Measurements from ENCODE around the gene PPIH. TPM values are rescaled to one million over a fixed set of nuclear protein-coding genes. Genes with fewer than 3 reads are reported as not detected.
A peak's percentile ranks its signal among the peaks of the same experiment; 100 is the strongest.
"Not testable (repeated sequence)": the region's sequence is repeated elsewhere in the genome, so short reads cannot be mapped to it uniquely, and the experiment has no call there.

Gene PPIH
- total RNA-seq, 1 experiment from 2014 or later, result 74.9 TPM

- not testable (repeated sequence) for DNase-seq (ENCODE audit: low spot score)
Measured at GRCh38 chr1:42682484-42682738, 24.2 kb downstream of the PPIH start.

- DNase-seq (ENCODE audit: low spot score), result peak; percentile 20
Measured at GRCh38 chr1:42682739-42683531, 24.7 kb downstream of the PPIH start.

DNA sequence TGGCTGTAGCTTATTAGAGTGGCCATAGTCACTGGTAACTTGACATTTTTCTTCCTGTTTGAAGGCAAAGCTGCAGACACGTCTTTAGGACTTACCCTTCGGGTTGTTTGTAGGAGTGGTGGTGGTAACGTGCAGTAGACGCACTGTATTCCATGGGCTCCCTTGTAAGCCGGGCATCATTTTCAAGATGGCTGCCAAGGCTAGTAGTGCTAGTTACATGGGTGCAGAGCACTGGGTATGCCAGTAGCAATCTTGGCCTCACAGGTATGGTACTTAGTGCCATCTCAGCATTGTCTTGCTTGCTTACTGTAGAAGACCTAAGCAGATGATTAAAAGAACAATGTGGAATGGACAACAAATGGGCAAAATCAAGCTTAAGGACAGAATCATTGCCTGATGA, 25.9 kb downstream of the PPIH start:
- no peak for DNase-seq (ENCODE audit: low spot score)

- DNase-seq (ENCODE audit: low spot score), result no peak
Measured at GRCh38 chr1:42686418-42686817, 28.2 kb downstream of the PPIH start.

- DNase-seq (ENCODE audit: low spot score), result no peak
Measured at GRCh38 chr1:42689912-42690311, 31.7 kb downstream of the PPIH start.

DNA sequence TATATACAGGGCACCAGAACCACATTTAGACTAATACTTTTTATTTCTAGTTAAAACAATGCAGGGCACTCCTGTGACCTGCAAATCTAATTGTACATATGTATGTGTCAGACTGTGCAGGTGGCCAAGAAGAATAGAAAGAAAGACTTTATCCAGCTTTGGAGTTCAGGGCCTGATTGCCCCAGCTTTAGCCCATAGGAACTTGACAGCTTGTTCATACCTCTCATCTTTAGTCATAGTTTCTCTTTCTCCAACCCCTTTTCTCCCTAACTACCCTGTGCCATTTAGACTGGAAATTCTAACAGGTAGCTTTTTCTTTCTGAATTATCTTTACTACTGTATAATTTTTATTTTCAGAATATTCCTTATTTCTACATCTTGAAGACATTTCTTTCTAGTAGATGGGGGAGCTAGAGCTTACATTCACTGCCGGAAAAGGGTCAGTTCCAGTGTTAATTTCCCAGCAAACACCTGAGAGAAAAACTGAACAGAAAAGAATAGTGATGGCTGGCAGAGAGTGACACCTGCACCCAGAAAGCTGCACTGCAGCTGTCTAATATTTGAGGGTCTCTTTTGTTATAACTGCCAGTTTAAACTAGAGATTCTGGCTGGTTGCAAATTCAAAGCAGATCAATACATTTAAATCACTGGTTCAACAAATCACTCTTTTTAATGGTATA, 32.4 kb downstream of the PPIH start:
- no peak for DNase-seq (ENCODE audit: low spot score)

GRCh38 chr1:42691157-42691498, 32.9 kb downstream of the PPIH start:
- no peak for DNase-seq (ENCODE audit: low spot score)

GRCh38 chr1:42692461-42692860, 34.2 kb downstream of the PPIH start:
- DNase-seq (ENCODE audit: low spot score), result no peak

- DNase-seq (ENCODE audit: low spot score), result no peak
Measured at GRCh38 chr1:42692911-42693310, 34.7 kb downstream of the PPIH start.

- no peak for DNase-seq (ENCODE audit: low spot score)
Measured at GRCh38 chr1:42698081-42698813, 40.0 kb downstream of the PPIH start.

DNA sequence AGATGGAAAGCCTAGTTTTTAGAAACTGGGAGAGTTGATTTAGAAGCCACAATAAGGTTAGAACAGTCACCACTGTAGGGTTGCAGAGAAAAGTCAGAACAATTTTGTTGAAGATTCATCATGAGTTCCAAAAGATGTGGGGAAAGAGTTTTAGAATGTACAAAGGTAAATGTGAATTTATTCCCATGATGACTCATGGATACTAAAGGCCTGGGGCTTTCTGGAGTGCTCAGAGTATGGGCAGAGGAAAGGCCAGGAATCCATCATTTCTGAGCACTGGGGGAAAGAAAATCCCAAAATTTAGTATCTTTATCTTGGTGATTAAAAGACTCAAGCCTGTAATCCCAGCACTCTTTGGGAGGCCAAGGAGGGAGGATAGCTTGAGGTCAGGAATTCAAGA, 41.8 kb downstream of the PPIH start:
- DNase-seq (ENCODE audit: low spot score), result no peak

GRCh38 chr1:42703888-42704464, 45.8 kb downstream of the PPIH start:
- DNase-seq (ENCODE audit: low spot score), result no peak

- not testable (repeated sequence) for DNase-seq (ENCODE audit: low spot score)
Measured at GRCh38 chr1:42712808-42713207, 54.6 kb downstream of the PPIH start.

- DNase-seq (ENCODE audit: low spot score), result no peak
Measured at GRCh38 chr1:42713293-42713692, 55.1 kb downstream of the PPIH start.

DNA sequence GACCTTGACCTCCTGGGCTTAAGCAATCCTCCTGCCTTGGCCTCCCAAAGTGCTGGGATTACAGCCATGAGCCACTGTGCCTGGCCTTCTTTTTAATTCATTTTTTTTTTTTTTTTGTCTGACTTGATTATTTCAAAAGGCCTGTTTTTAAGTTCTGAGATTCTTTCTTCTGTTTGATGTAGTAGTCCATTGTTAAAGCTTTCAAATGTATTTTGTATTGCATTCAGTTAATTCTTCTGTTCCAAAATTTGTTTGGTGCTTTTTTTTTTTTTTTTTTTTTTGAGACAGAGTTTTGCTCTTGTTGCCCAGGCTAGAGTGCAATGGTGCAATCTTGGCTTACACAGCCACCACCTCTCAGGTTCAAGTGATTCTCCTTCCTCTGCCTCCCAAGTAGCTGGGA, 56.2 kb downstream of the PPIH start:
- not testable (repeated sequence) for DNase-seq (ENCODE audit: low spot score)

- DNase-seq (ENCODE audit: low spot score), result no peak
Measured at GRCh38 chr1:42720868-42721267, 62.6 kb downstream of the PPIH start.

DNA sequence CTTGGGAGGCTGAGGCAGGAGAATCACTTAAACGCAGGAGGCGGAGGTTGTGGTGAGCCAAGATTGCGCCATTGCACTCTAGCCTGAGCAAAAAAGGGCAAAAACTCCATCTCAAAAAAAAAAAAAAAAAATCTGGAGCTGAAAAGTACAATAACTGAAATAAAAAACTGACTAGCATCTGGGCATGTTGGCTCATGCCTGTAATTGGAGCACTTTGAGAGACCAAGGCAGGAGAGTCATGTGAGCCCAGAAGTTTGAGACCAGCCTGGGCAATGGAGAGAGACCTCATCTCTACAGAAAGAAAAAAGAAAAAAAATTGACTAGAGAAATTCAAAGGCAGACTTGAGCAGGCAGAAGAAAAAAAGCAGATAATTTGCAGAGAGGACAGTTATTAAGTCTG, 63.7 kb downstream of the PPIH start:
- DNase-seq (ENCODE audit: low spot score), result no peak

GRCh38 chr1:42722403-42722802, 64.2 kb downstream of the PPIH start:
- DNase-seq (ENCODE audit: low spot score), result not testable (repeated sequence)

- no peak for DNase-seq (ENCODE audit: low spot score)
Measured at GRCh38 chr1:42723511-42723910, 65.3 kb downstream of the PPIH start.

GRCh38 chr1:42725820-42726219, 67.6 kb downstream of the PPIH start:
- DNase-seq (ENCODE audit: low spot score), result not testable (repeated sequence)

Data from A172 (cell line).